Thyroid gland (tissue), 4 donors: ENCODE measurements around the gene UBE2O. TPM values are rescaled to one million over a fixed set of nuclear protein-coding genes. Genes with fewer than 3 reads are reported as not detected.

Source experiments
- DNase-seq, 2 donors: peaks; one replicate each; pipeline ENCODE4 v3.0.0-alpha.2; 2019
- H3K27ac ChIP-seq, 3 donors: fragments of 200-600 bp; sonication (generic); 1 replicate in 2 of 3; 2 replicates in 1 of 3; pipeline ENCODE4 v1.5.1; 2016 to 2019; ENCODE audit warnings: mild to moderate bottlenecking in 1 of 3, moderate library complexity in 1 of 3
- H3K27me3 ChIP-seq: fragments of 200-600 bp; sonication (generic); one replicate; pipeline ENCODE4 v1.5.1; 2019
- H3K36me3 ChIP-seq, 2 donors: fragments of 200-600 bp; sonication (generic); one replicate each; pipeline ENCODE4 v1.5.1; 2016 to 2019
- H3K4me1 ChIP-seq, 2 donors: fragments of 200-600 bp; sonication (generic); one replicate each; pipeline ENCODE4 v1.5.1; 2017 to 2019
- H3K4me3 ChIP-seq, 3 donors: fragments of 200-600 bp; sonication (generic); replicated peaks in 1 of 3; 1 replicate in 2 of 3; 2 replicates in 1 of 3; pipeline ENCODE4 v1.5.1; 2016; ENCODE audit warnings: mild to moderate bottlenecking in 1 of 3
- H3K9me3 ChIP-seq: fragments of 200-600 bp; sonication (generic); one replicate; pipeline ENCODE4 v1.5.1; 2017
- POLR2A ChIP-seq, 2 donors: fragments of 450-650 bp; IDR thresholded peaks; one replicate each; pipeline ENCODE4 v1.6.1; 2017; ENCODE audit warnings: antibody characterized with exemption in 2 of 2, mild to moderate bottlenecking in 2 of 2, moderate library complexity in 1 of 2
- whole genome bisulfite sequencing, 2 donors: methylation state at CpG; one replicate each; pipeline ENCODE4 v1.1.5; 2017; 5-methylcytosine and 5-hydroxymethylcytosine counted together
- intact Hi-C: fragments of 100-400 bp; cut with DNase I; formaldehyde crosslinking; loops from one replicate; pipeline ENCODE4 v1.15.1; 2023
- total RNA-seq, 4 donors: library from RNA; depleted of rRNA; stranded (reverse); fragments of >200 nt; gene quantifications; one replicate each; pipeline ENCODE4 v1.2.3, GENCODE V29; 2016
- TF ChIP-seq, protein P1 (sequence below), 6 experiments: fragments of 200-600 bp in 3 of 6; fragments of 450-650 bp in 3 of 6; sonication (generic) in 3 of 6; IDR thresholded peaks; one replicate each; pipeline ENCODE4 v1.5.1; 2016 to 2019; ENCODE audit warnings: antibody characterized with exemption in 6 of 6, mild to moderate bottlenecking in 2 of 6, inconsistent platforms in 1 of 6, moderate library complexity in 1 of 6

UBE2O gene
- total RNA-seq, 4 donors from 2014 or later, result 26.3 to 47.9 (median 37.3) TPM

DNA sequence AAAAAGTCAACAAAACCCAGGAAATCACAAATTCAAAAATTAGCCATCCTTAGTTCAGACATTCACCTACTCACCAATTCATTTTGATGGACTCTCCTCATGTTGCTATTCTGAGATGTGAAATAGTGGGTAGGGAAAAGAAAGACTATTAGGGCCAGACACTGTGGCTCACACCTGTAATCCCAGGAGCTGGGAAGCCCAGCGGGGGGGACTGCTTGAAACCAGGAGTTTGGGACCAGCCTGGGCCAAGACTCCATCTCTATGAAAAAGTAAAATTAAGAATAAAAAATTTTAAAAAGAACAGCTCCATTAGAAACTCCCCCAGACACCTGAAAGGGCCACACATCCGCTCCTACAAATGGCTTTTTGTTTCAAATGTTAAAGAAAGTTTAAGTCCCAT is 21.4 kb downstream of the UBE2O start:
- whole genome bisulfite sequencing, 2 donors, result 95 to 98% methylated on average over 2 of the region's 2 CpGs
- H3K27ac ChIP-seq, result no peak overlapping the region
- TF ChIP-seq, protein P1, sequence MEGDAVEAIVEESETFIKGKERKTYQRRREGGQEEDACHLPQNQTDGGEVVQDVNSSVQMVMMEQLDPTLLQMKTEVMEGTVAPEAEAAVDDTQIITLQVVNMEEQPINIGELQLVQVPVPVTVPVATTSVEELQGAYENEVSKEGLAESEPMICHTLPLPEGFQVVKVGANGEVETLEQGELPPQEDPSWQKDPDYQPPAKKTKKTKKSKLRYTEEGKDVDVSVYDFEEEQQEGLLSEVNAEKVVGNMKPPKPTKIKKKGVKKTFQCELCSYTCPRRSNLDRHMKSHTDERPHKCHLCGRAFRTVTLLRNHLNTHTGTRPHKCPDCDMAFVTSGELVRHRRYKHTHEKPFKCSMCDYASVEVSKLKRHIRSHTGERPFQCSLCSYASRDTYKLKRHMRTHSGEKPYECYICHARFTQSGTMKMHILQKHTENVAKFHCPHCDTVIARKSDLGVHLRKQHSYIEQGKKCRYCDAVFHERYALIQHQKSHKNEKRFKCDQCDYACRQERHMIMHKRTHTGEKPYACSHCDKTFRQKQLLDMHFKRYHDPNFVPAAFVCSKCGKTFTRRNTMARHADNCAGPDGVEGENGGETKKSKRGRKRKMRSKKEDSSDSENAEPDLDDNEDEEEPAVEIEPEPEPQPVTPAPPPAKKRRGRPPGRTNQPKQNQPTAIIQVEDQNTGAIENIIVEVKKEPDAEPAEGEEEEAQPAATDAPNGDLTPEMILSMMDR (IDR thresholded peaks at IDR 0.05), result no peak
- TF ChIP-seq POLR2A (IDR thresholded peaks at IDR 0.05), result no peak
- H3K4me1 ChIP-seq, result peaks cover 9 to 19% of the 10 kb centered on the region in 2 donors
- DNase-seq, result no peak
- no peaks in the 10 kb centered on the region for H3K36me3 ChIP-seq
- no peaks in the 10 kb centered on the region for H3K9me3 ChIP-seq
- H3K4me3 ChIP-seq, result no peak overlapping the region
- intact Hi-C loops, result no loop called here
- no peaks in the 10 kb centered on the region for H3K27me3 ChIP-seq

DNA sequence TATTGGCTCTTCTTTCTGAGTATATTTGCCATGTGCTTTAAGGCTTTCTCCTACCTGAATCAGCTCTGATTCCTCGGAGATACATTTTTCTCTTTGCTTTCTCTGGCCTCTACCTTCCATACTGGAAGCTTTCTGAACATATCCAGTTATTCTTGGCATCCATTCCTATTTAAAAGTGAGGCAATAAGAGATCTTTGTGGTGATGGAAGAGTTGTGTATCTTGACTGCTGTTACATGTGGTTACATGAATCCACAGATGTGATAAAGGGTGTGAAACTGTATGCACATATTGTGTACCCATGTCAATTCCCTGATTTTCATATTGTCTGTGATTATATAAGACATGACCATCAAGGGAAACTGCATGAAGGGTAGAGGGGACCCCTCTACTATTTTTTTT is 24.4 kb downstream of the UBE2O start:
- H3K27me3 ChIP-seq, result no peaks in the 10 kb centered on the region
- H3K4me1 ChIP-seq, result peaks cover 13 to 19% of the 10 kb centered on the region in 2 donors
- TF ChIP-seq, protein P1 (IDR thresholded peaks at IDR 0.05), result no peak
- no peak for TF ChIP-seq POLR2A (IDR thresholded peaks at IDR 0.05)
- WGBS, 2 donors, result 94% methylated on average over 1 of the region's 1 CpG
- intact Hi-C loops, result no loop called here
- DNase-seq, result no peak
- no peaks in the 10 kb centered on the region for H3K36me3 ChIP-seq
- no peaks in the 10 kb centered on the region for H3K9me3 ChIP-seq
- H3K4me3 ChIP-seq, result no peak overlapping the region
- no peak overlapping the region for H3K27ac ChIP-seq

DNA sequence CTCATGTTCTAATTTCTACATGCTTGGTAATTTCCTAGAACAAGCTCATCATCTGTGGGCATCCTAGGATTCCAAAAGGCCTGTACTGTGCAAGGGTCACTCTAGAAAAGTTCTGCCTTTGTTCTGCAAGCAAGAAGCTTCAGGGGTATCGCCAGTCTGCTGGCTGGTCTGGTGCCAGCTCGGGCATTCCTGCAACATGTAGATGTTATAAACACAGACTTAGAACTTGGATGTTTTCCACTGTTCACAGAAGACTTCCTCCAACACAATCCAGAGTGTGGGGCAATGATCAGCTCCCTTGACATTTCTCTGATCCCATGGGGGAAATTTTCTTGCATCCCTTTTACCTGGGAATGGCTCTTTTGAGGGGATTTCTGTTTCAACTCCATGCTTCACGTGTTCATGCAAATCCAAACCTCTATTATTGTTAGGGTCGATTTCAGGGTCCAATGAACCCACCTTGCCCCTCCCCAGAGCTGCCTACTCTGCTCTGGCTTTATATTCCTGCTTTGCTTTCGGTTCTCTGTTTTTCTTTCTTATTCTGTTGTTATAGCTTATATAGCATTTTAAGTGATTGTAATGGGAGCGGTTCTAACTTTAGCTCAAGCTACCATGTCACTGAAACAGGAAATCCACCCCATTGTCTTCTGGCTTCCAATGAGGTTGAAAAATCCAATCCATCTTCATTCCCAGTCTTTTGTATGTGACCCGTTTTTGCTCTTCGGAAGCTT is 25.3 kb downstream of the UBE2O start:
- Histone ChIP-seq H3K36me3 (no peaks in the 10 kb centered on the region), H3K9me3 (no peaks in the 10 kb centered on the region), H3K27ac (peak overlapping the region; percentile 9 to 34 (median 25)), H3K4me3 (no peak overlapping the region), H3K4me1 (peaks cover 13 to 19% of the 10 kb centered on the region in 2 donors), H3K27me3 (no peaks in the 10 kb centered on the region)
- 39 to 51% methylated on average over 8 of the region's 8 CpGs for WGBS, 2 donors
- peak; percentile 64 for DNase-seq
- intact Hi-C loops, result no loop called here
- no peak for TF ChIP-seq POLR2A (IDR thresholded peaks at IDR 0.05)
- TF ChIP-seq, protein P1 (IDR thresholded peaks at IDR 0.05), result no peak

DNA sequence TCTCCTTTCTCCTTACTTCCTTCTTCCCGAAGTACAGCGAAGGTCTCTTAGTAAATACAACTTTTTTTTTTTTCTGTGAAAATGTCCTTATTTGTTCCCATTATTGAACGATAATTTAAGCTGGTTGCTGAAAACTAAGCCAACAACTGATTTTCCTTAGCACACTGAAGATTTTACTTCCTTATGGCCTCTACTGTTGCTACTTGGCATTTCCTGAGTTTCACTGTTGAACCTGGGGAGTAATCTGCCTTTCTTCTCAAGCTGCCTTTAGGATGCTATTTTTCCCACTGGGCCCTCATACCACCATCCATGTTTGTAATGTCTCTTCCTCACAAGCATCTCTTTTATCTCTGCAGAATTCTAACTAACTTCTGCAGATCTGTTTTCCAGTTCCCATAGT is 26.1 kb downstream of the UBE2O start:
- intact Hi-C loops, result no loop called here
- Histone ChIP-seq H3K9me3 (no peaks in the 10 kb centered on the region), H3K4me1 (peaks cover 13 to 19% of the 10 kb centered on the region in 2 donors), H3K36me3 (no peaks in the 10 kb centered on the region), H3K27ac (no peak overlapping the region), H3K27me3 (no peaks in the 10 kb centered on the region), H3K4me3 (no peak overlapping the region)
- WGBS, 2 donors, result 85 to 95% methylated on average over 3 of the region's 3 CpGs
- DNase-seq, result no peak
- TF ChIP-seq, protein P1 (IDR thresholded peaks at IDR 0.05), result no peak
- TF ChIP-seq POLR2A (IDR thresholded peaks at IDR 0.05), result no peak

DNA sequence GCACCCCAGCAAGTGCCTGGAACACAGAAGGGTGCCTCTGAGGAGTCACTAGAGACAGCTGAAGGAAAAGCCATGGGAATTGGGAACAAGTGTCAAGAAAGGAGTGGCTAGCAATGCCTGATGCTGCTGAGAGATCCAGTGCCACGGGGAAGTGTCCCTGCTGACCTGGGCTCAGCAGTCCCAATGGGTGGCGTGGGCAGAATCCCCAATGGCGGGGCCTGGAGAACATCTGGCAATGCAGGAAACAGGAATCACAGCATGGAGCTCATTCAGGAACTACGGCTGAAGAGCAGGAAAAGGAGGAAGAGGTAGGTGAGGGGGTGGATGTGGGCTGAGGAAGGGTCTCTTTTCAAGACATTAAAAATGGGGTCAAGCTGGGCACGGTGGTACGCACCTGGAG is 30.1 kb downstream of the UBE2O start:
- Histone ChIP-seq H3K27me3 (no peaks in the 10 kb centered on the region), H3K9me3 (no peaks in the 10 kb centered on the region), H3K27ac (no peak overlapping the region), H3K4me3 (no peak overlapping the region), H3K36me3 (no peaks in the 10 kb centered on the region), H3K4me1 (peaks cover 32 to 45% of the 10 kb centered on the region in 2 donors)
- 80 to 87% methylated on average over 6 of the region's 6 CpGs for WGBS, 2 donors
- TF ChIP-seq, protein P1 (IDR thresholded peaks at IDR 0.05), result no peak
- no peak for TF ChIP-seq POLR2A (IDR thresholded peaks at IDR 0.05)
- intact Hi-C loops, result no loop called here
- DNase-seq, result no peak
